DOHH2 (cell line): ENCODE data around the gene MASP1.

ENCODE experiments used
- H3F3A ChIP-seq: fragments of 200-600 bp; sonication (generic), shearing (Covaris generic); 2 replicates; pipeline ENCODE4 v1.6.0; 2016; ENCODE audit warnings: antibody characterized with exemption, mild to moderate bottlenecking; ENCODE audit not compliant: control insufficient read depth, insufficient read depth
- H3K27ac ChIP-seq: fragments of 200-600 bp; sonication (generic); 2 replicates; pipeline ENCODE4 v1.5.1; 2014; ENCODE audit warnings: low read depth, mild to moderate bottlenecking, low read length, moderate library complexity
- H3K27me3 ChIP-seq: fragments of 200-600 bp; sonication (generic); 2 replicates; pipeline ENCODE4 v1.6.1; 2014; ENCODE audit warnings: mild to moderate bottlenecking, low read length, mixed read lengths; ENCODE audit not compliant: control insufficient read depth
- H3K36me3 ChIP-seq: fragments of 200-600 bp; sonication (generic); 2 replicates; pipeline ENCODE4 v1.6.1; 2014; ENCODE audit warnings: mild to moderate bottlenecking, low read length, moderate library complexity, mixed read lengths; ENCODE audit not compliant: control insufficient read depth
- H3K4me1 ChIP-seq: fragments of 200-600 bp; sonication (generic); 2 replicates; pipeline ENCODE4 v1.6.1; 2014; ENCODE audit warnings: mild to moderate bottlenecking, low read length, mixed read lengths; ENCODE audit not compliant: control insufficient read depth
- H3K4me2 ChIP-seq: fragments of 200-600 bp; sonication (generic); 2 replicates; pipeline ENCODE4 v1.6.0; 2014; ENCODE audit warnings: mild to moderate bottlenecking, low read length, moderate library complexity
- H3K4me3 ChIP-seq: fragments of 200-600 bp; sonication (generic); 2 replicates; pipeline ENCODE4 v1.5.1; 2014; ENCODE audit warnings: mild to moderate bottlenecking, low read length, mixed read lengths
- H3K79me2 ChIP-seq: fragments of 200-600 bp; sonication (generic); 2 replicates; pipeline ENCODE4 v1.6.1; 2014; ENCODE audit warnings: mild to moderate bottlenecking, low read length, mixed read lengths; ENCODE audit not compliant: control insufficient read depth
- H3K9me2 ChIP-seq: fragments of 200-600 bp; sonication (generic); replicated peaks from 2 replicates; pipeline ENCODE4 v1.6.1; 2014; ENCODE audit warnings: mild to moderate bottlenecking, low read length, mixed read lengths; ENCODE audit not compliant: control insufficient read depth
- H3K9me3 ChIP-seq: fragments of 200-600 bp; sonication (generic); 2 replicates; pipeline ENCODE4 v1.6.1; 2014; ENCODE audit warnings: antibody characterized with exemption, low read length, mixed read lengths; ENCODE audit not compliant: control insufficient read depth, insufficient read depth
- H4K20me1 ChIP-seq: fragments of 200-600 bp; sonication (generic); 2 replicates; pipeline ENCODE4 v1.6.0; 2014; ENCODE audit warnings: low read depth, mild to moderate bottlenecking, antibody characterized with exemption, low read length, moderate library complexity; ENCODE audit not compliant: control insufficient read depth, insufficient read depth
- EZH2phosphoT487 ChIP-seq: fragments of 200-600 bp; sonication (generic); IDR thresholded peaks from 2 replicates; pipeline ENCODE4 v1.6.1; 2017; ENCODE audit warnings: borderline replicate concordance, mild to moderate bottlenecking, antibody characterized with exemption, low read length, moderate library complexity, mixed read lengths
- TF ChIP-seq, protein P1 (sequence below): fragments of 200-600 bp; sonication (generic); IDR thresholded peaks from one replicate; pipeline ENCODE4 v1.5.1; 2014; ENCODE audit warnings: antibody characterized with exemption, mild to moderate bottlenecking, low read depth, low read length; ENCODE audit not compliant: poor library complexity, severe bottlenecking

Gene MASP1

GRCh38 chr3:187276397-187277128 is 15.0 kb downstream of the MASP1 start:
- Histone ChIP-seq H3K36me3 (no peaks in the 10 kb centered on the region), H3K4me1 (no peaks in the 10 kb centered on the region), H3K9me3 (no peaks in the 10 kb centered on the region), H3K79me2 (no peaks in the 10 kb centered on the region), H3K27ac (no peak overlapping the region), H3K4me2 (no peak overlapping the region), H4K20me1 (no peaks in the 10 kb centered on the region; the same call in 1 of the 2 replicates), H3K4me3 (no peak overlapping the region), H3K9me2 (no peaks in the 10 kb centered on the region), H3K27me3 (peaks cover 15% of the 10 kb centered on the region), H3F3A (no peaks in the 10 kb centered on the region)
- TF ChIP-seq, protein P1, sequence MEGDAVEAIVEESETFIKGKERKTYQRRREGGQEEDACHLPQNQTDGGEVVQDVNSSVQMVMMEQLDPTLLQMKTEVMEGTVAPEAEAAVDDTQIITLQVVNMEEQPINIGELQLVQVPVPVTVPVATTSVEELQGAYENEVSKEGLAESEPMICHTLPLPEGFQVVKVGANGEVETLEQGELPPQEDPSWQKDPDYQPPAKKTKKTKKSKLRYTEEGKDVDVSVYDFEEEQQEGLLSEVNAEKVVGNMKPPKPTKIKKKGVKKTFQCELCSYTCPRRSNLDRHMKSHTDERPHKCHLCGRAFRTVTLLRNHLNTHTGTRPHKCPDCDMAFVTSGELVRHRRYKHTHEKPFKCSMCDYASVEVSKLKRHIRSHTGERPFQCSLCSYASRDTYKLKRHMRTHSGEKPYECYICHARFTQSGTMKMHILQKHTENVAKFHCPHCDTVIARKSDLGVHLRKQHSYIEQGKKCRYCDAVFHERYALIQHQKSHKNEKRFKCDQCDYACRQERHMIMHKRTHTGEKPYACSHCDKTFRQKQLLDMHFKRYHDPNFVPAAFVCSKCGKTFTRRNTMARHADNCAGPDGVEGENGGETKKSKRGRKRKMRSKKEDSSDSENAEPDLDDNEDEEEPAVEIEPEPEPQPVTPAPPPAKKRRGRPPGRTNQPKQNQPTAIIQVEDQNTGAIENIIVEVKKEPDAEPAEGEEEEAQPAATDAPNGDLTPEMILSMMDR = no peak
- TF ChIP-seq EZH2phosphoT487 = no peak

GRCh38 chr3:187274977-187275338 is 16.6 kb downstream of the MASP1 start:
- Histone ChIP-seq H3K4me3 (no peak overlapping the region), H3K27me3 (peaks cover 15% of the 10 kb centered on the region), H3K79me2 (no peaks in the 10 kb centered on the region), H3K27ac (no peak overlapping the region), H3K9me3 (no peaks in the 10 kb centered on the region), H4K20me1 (no peaks in the 10 kb centered on the region; the same call in 1 of the 2 replicates), H3K4me1 (no peaks in the 10 kb centered on the region), H3K9me2 (no peaks in the 10 kb centered on the region), H3K36me3 (no peaks in the 10 kb centered on the region), H3F3A (no peaks in the 10 kb centered on the region), H3K4me2 (no peak overlapping the region)
- TF ChIP-seq, protein P1 = no peak
- no peak for TF ChIP-seq EZH2phosphoT487

DNA sequence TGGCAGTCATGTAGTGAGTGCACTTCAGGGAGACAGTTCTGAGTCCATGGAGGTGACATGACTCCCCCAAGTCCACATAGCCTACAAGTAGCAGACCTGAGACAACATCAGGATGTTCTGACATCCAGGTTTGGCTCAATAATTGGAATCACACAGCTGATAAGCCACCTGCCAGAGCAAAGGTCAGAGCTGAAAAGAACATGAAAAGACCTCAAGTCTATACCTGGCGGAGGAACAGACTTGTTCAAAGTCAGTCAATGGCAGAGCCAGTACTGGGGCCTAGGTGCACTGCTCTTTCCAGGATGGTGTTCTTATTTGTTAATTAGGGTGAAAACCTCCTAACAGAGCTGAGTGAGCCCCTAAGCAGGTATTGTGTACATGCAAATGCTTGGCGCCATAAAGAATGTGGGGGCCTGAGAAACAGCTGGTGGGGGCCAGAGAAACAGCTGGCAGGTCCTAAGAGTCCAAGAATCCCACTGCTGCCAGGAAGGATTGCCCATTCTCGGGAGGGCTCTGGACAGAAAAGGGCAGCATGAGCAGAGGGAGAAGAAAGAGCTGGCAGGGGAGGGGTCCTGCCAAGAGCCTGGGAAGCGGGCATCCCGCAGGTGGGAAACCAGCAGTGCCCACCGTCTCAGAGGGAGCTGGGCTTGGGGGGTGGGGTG is 17.1 kb downstream of the MASP1 start:
- no peak for TF ChIP-seq EZH2phosphoT487
- TF ChIP-seq, protein P1 = no peak
- Histone ChIP-seq H4K20me1 (no peaks in the 10 kb centered on the region; the same call in 1 of the 2 replicates), H3K9me2 (no peaks in the 10 kb centered on the region), H3F3A (no peaks in the 10 kb centered on the region), H3K4me3 (no peak overlapping the region), H3K36me3 (no peaks in the 10 kb centered on the region), H3K4me1 (no peaks in the 10 kb centered on the region), H3K79me2 (no peaks in the 10 kb centered on the region), H3K4me2 (no peak overlapping the region), H3K27ac (no peak overlapping the region), H3K9me3 (0 out of 2 replicates have a peak, but pooled peaks cover 3% of the 10 kb centered on the region), H3K27me3 (peaks cover 12% of the 10 kb centered on the region; the same call in 1 of the 2 replicates)
